DND-41 (cell line): ENCODE measurements around the gene FADD.

Experiments
- ATAC-seq: fragments of 200-7000 bp; cut with Tn5 transposase; 3 replicates; pipeline ENCODE4 v1.9.1; 2021; ENCODE audit warnings: low read depth; ENCODE audit not compliant: insufficient read depth
- DNase-seq: peaks from one replicate; pipeline ENCODE4 v3.0.0-alpha.2; 2020
- H2AFZ ChIP-seq: 2 replicates; pipeline ENCODE4 v1.6.0; 2012; ENCODE audit warnings: low read depth, low read length
- H3K27ac ChIP-seq: 2 replicates; pipeline ENCODE4 v1.5.1; 2012; ENCODE audit warnings: low read length, inconsistent platforms
- H3K27me3 ChIP-seq: fragments of 200-600 bp; sonication (generic); 2 replicates; pipeline ENCODE4 v1.6.0; 2012; ENCODE audit warnings: low read length, mild to moderate bottlenecking, inconsistent platforms; ENCODE audit not compliant: insufficient read depth, poor library complexity
- H3K36me3 ChIP-seq: 2 replicates; pipeline ENCODE4 v1.5.1; 2012; ENCODE audit warnings: low read length, inconsistent platforms; ENCODE audit not compliant: insufficient read depth
- H3K4me1 ChIP-seq: 2 replicates; pipeline ENCODE4 v1.5.1; 2012; ENCODE audit warnings: mild to moderate bottlenecking, low read length; ENCODE audit not compliant: insufficient read depth
- H3K4me2 ChIP-seq: 2 replicates; pipeline ENCODE4 v1.6.0; 2012; ENCODE audit warnings: mild to moderate bottlenecking, moderate library complexity, low read length, inconsistent platforms; ENCODE audit not compliant: insufficient read depth
- H3K4me3 ChIP-seq, 2 experiments: fragments of 200-600 bp in 1 of 2; shearing (Covaris generic) in 1 of 2; 2 replicates each; pipeline ENCODE4 v1.5.1; 2012 to 2016; ENCODE audit warnings: inconsistent platforms in 2 of 2, low read length in 2 of 2, mild to moderate bottlenecking in 2 of 2, low read depth in 1 of 2, moderate library complexity in 1 of 2
- H3K79me2 ChIP-seq: 2 replicates; pipeline ENCODE4 v1.6.0; 2012; ENCODE audit warnings: low read length, inconsistent platforms; ENCODE audit not compliant: insufficient read depth
- H3K9ac ChIP-seq: 2 replicates; pipeline ENCODE4 v1.6.0; 2012; ENCODE audit warnings: low read depth, mild to moderate bottlenecking, inconsistent platforms, low read length, moderate library complexity
- H3K9me3 ChIP-seq: 2 replicates; pipeline ENCODE4 v1.5.1; 2012; ENCODE audit warnings: low read length, moderate library complexity, mild to moderate bottlenecking, inconsistent platforms; ENCODE audit not compliant: insufficient read depth, severe bottlenecking
- H4K20me1 ChIP-seq: 2 replicates; pipeline ENCODE4 v1.6.0; 2012; ENCODE audit warnings: low read length; ENCODE audit not compliant: insufficient read depth
- EZH2 ChIP-seq: IDR thresholded peaks from 3 replicates; pipeline ENCODE4 v1.6.1; 2012; ENCODE audit warnings: borderline replicate concordance, low read depth, mild to moderate bottlenecking, moderate library complexity, low read length, inconsistent platforms; ENCODE audit not compliant: severe bottlenecking
- TF ChIP-seq, protein P1 (sequence below): IDR thresholded peaks from 2 replicates; pipeline ENCODE4 v1.5.1; 2012; ENCODE audit warnings: borderline replicate concordance, low read length, moderate library complexity, mild to moderate bottlenecking; ENCODE audit not compliant: poor library complexity, severe bottlenecking; ENCODE audit errors: extremely low read depth

FADD gene

DNA sequence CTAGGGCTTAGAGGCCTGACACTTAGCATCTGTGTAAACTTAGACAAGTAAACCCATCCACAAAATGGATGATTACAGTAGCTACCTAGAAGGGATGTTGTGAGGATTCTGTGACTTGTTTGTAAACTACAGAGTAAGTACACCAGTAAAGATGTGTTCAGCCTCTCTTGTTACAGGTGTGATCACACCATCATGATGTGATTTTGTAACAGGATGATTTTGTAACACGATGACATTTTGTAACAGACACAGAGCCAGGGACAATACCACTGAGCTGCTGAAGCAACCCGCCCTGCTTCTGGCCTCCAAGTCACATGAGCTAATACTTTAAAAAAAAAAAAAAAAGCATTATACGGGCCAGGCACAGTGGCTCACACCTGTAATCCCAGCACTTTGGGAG lies 17.0 kb downstream of the FADD start:
- Histone ChIP-seq H4K20me1 (no peaks in the 10 kb centered on the region), H3K36me3 (no peaks in the 10 kb centered on the region), H3K27me3 (peaks cover 21% of the 10 kb centered on the region), H3K27ac (no peak overlapping the region), H3K79me2 (no peaks in the 10 kb centered on the region), H3K4me2 (no peak overlapping the region), H3K4me3 (no peak overlapping the region), H3K9me3 (no peaks in the 10 kb centered on the region), H3K9ac (no peak overlapping the region), H2AFZ (no peak overlapping the region), H3K4me1 (no peaks in the 10 kb centered on the region)
- TF ChIP-seq EZH2, result no peak
- TF ChIP-seq, protein P1, sequence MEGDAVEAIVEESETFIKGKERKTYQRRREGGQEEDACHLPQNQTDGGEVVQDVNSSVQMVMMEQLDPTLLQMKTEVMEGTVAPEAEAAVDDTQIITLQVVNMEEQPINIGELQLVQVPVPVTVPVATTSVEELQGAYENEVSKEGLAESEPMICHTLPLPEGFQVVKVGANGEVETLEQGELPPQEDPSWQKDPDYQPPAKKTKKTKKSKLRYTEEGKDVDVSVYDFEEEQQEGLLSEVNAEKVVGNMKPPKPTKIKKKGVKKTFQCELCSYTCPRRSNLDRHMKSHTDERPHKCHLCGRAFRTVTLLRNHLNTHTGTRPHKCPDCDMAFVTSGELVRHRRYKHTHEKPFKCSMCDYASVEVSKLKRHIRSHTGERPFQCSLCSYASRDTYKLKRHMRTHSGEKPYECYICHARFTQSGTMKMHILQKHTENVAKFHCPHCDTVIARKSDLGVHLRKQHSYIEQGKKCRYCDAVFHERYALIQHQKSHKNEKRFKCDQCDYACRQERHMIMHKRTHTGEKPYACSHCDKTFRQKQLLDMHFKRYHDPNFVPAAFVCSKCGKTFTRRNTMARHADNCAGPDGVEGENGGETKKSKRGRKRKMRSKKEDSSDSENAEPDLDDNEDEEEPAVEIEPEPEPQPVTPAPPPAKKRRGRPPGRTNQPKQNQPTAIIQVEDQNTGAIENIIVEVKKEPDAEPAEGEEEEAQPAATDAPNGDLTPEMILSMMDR, result no peak
- ATAC-seq (no peak), DNase-seq (no peak)

DNA sequence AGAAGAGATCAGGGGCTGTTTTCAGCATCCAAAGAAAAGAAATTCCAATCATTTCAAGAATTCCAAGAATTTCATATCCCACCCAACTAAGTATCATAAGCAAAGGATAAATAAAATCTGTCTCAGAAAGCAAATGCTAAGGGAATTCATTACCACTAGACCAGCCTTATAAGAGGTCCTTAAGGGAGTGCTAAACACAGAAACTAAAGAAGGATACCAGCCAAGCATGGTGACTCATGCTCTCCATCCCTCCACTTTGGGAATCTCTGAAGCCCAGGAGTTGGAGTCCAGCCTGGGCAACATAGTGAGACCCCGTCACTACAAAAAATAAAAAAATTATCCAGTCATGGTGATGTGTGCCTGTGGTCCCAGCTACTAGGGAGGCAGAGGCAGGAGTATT lies 17.8 kb downstream of the FADD start:
- H3K4me3 ChIP-seq, result no peak overlapping the region
- TF ChIP-seq, protein P1, result no peak
- TF ChIP-seq EZH2, result no peak
- H3K9me3 ChIP-seq, result no peaks in the 10 kb centered on the region
- no peaks in the 10 kb centered on the region for H3K4me1 ChIP-seq
- no peak overlapping the region for H3K4me2 ChIP-seq
- DNase-seq, result no peak
- no peak overlapping the region for H3K27ac ChIP-seq
- no peaks in the 10 kb centered on the region for H4K20me1 ChIP-seq
- no peak overlapping the region for H2AFZ ChIP-seq
- no peaks in the 10 kb centered on the region for H3K36me3 ChIP-seq
- no peak overlapping the region for H3K9ac ChIP-seq
- H3K27me3 ChIP-seq, result peaks cover 26% of the 10 kb centered on the region
- H3K79me2 ChIP-seq, result no peaks in the 10 kb centered on the region
- no peak for ATAC-seq

DNA sequence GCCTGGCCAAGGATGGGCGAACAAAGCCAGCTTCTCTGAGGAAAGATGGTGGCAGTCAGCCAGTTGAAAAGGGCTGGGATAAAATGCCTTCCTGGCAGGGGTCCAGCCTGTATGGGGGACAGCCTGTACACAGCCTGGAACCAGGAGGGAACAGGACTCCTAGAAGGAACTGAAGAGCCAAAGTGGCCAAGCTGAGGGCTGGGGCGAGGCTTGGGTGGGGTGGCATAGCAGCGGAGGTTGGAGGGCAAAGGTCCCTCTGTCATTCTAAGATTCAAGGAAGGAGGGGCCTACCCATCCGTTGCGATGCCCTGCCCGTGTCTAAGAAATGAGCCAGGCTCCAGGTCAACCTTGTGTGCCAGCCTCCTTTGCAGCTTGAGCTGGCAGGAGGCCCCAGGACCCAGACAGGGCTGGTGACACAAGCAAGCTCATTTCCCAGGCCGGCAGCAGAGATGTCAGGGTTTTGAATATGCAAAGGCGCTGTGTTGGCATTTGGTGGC lies 22.6 kb downstream of the FADD start:
- Histone ChIP-seq H4K20me1 (no peaks in the 10 kb centered on the region; the same call in 1 of the 2 replicates), H3K9ac (no peak overlapping the region), H3K27me3 (peaks cover 31% of the 10 kb centered on the region), H3K4me2 (no peak overlapping the region), H3K4me3 (no peak overlapping the region), H3K27ac (no peak overlapping the region), H3K79me2 (no peaks in the 10 kb centered on the region), H2AFZ (no peak overlapping the region), H3K4me1 (no peaks in the 10 kb centered on the region), H3K36me3 (no peaks in the 10 kb centered on the region), H3K9me3 (no peaks in the 10 kb centered on the region)
- DNase-seq, result no peak
- ATAC-seq, result no peak
- TF ChIP-seq, protein P1, result no peak
- no peak for TF ChIP-seq EZH2

DNA sequence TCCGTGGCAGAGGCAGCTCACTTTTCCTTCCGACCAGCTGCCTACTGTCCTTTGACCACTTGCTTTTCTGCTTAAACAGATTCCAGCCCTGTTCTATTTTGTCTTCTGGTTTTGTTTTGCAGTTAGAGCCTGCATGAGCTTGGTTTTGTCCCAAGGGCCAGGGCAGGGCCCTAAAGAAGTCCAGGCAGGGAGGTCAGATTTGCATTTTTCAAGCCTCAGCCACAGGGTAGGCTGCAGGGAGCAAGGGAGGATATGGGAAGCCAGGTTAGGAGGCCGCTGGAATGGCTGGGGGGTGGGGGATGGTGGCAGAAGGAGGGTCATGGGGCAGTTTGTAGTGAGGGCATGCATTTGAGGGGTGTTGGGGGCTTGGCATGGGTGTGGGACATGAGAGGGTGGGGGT lies 23.1 kb downstream of the FADD start:
- Histone ChIP-seq H3K9me3 (no peaks in the 10 kb centered on the region), H4K20me1 (no peaks in the 10 kb centered on the region; the same call in 1 of the 2 replicates), H3K4me3 (no peak overlapping the region), H3K36me3 (no peaks in the 10 kb centered on the region), H3K79me2 (no peaks in the 10 kb centered on the region), H3K4me2 (no peak overlapping the region), H2AFZ (no peak overlapping the region), H3K27me3 (peaks cover 34% of the 10 kb centered on the region), H3K9ac (no peak overlapping the region), H3K27ac (no peak overlapping the region), H3K4me1 (no peaks in the 10 kb centered on the region)
- DNase-seq (no peak), ATAC-seq (no peak)
- TF ChIP-seq EZH2, result no peak
- TF ChIP-seq, protein P1, result no peak
